RWPE1 (cell line): ENCODE measurements around the gene GUCY1A2.

Source experiments
- CTCF ChIA-PET: fragments of 350-600 bp; sonication (Branson Sonifier 250); formaldehyde crosslinking; extraction: SDS; loops from one replicate; lab custom pipeline; 2021; lab: Yijun Ruan, JAX
- POLR2A ChIA-PET: fragments of 400-600 bp; formaldehyde crosslinking; extraction: SDS; loops from one replicate; lab custom pipeline; 2020; ENCODE audit warnings: antibody characterized with exemption; ENCODE audit not compliant: low non-redundant PET; lab: Yijun Ruan, JAX
- DNase-seq: peaks from one replicate; pipeline ENCODE4 v3.0.0; 2012; ENCODE audit warnings: low spot score
- H3K27ac ChIP-seq: fragments of 450-650 bp; 2 replicates; pipeline ENCODE4 v1.5.1; 2017
- TF ChIP-seq, protein P1 (sequence below): fragments of 450-650 bp; conservative IDR thresholded peaks from 2 replicates; pipeline ENCODE4 v1.5.1; 2017; ENCODE audit warnings: low read depth, mild to moderate bottlenecking

Gene GUCY1A2

DNA sequence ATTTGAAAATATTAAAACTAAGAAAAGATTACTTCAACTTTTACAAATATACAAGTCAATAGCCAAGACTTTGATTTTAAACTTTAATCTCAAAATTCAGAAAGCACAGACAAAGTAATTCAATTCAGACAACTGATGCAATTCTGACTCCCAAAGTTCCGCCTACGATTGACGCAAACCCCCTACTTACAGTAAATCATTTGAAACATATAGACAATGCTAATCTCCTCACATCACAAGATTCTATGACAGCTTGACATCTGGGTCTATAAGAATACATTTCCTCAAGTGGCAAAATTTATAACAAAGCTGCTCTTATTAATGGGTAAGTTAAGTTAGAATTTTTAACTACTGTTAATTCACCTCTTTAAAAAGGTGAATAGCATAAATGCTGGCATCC, 75.2 kb downstream of the GUCY1A2 start:
- no peak overlapping the region for H3K27ac ChIP-seq
- ChIA-PET CTCF (interaction anchor here (0.6 kb wide), 1 partner anchor 315 kb away, joined by 3 read pairs; no protein-coding TSS in a partner anchor), POLR2A (no interaction called here)
- no peak for DNase-seq
- TF ChIP-seq, protein P1, sequence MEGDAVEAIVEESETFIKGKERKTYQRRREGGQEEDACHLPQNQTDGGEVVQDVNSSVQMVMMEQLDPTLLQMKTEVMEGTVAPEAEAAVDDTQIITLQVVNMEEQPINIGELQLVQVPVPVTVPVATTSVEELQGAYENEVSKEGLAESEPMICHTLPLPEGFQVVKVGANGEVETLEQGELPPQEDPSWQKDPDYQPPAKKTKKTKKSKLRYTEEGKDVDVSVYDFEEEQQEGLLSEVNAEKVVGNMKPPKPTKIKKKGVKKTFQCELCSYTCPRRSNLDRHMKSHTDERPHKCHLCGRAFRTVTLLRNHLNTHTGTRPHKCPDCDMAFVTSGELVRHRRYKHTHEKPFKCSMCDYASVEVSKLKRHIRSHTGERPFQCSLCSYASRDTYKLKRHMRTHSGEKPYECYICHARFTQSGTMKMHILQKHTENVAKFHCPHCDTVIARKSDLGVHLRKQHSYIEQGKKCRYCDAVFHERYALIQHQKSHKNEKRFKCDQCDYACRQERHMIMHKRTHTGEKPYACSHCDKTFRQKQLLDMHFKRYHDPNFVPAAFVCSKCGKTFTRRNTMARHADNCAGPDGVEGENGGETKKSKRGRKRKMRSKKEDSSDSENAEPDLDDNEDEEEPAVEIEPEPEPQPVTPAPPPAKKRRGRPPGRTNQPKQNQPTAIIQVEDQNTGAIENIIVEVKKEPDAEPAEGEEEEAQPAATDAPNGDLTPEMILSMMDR: no peak

GRCh38 chr11:106939157-106939556, 79.1 kb downstream of the GUCY1A2 start:
- ChIA-PET CTCF (interaction anchor here (0.6 kb wide), 1 partner anchor 1179 kb away, joined by 4 read pairs; no protein-coding TSS in a partner anchor), POLR2A (no interaction called here)
- DNase-seq: no peak
- TF ChIP-seq, protein P1: no peak
- H3K27ac ChIP-seq: no peak overlapping the region

GRCh38 chr11:106937111-106937510, 81.2 kb downstream of the GUCY1A2 start:
- ChIA-PET CTCF (no interaction called here), POLR2A (no interaction called here)
- DNase-seq: no peak
- TF ChIP-seq, protein P1: no peak
- no peak overlapping the region for H3K27ac ChIP-seq

GRCh38 chr11:106925245-106925644, 93.0 kb downstream of the GUCY1A2 start:
- no peak overlapping the region for H3K27ac ChIP-seq
- TF ChIP-seq, protein P1: no peak
- ChIA-PET POLR2A (no interaction called here), CTCF (interaction anchor here (0.6 kb wide), 1 partner anchor 8 kb away, joined by 4 read pairs; no protein-coding TSS in a partner anchor)
- no peak for DNase-seq

GRCh38 chr11:106920899-106921509, 97.3 kb downstream of the GUCY1A2 start:
- no peak for DNase-seq
- ChIA-PET POLR2A (no interaction called here), CTCF (no interaction called here)
- H3K27ac ChIP-seq: no peak overlapping the region
- TF ChIP-seq, protein P1: no peak

DNA sequence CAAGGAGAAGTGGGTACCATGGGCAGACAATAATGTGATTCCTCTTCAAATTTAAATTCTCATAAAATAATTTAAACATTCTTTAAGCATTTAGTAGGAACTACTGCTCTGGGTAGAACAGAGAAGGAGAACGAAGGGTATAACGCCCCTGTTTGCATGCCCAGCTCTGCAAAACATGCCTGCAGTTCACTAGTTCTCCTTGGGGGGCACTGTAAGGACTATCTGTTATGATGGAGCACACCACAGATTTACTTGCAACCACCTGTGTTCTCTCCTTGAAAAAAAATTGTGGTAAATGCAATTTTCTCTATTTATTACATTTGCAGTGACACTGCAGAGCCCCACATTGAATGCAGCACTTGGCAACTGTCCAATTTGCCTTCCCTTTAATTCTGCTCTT, 100.3 kb downstream of the GUCY1A2 start:
- ChIA-PET POLR2A (no interaction called here), CTCF (no interaction called here)
- TF ChIP-seq, protein P1: no peak
- DNase-seq: no peak
- H3K27ac ChIP-seq: no peak overlapping the region
